ENCODE data around the gene SP4.

Gene SP4

DNA sequence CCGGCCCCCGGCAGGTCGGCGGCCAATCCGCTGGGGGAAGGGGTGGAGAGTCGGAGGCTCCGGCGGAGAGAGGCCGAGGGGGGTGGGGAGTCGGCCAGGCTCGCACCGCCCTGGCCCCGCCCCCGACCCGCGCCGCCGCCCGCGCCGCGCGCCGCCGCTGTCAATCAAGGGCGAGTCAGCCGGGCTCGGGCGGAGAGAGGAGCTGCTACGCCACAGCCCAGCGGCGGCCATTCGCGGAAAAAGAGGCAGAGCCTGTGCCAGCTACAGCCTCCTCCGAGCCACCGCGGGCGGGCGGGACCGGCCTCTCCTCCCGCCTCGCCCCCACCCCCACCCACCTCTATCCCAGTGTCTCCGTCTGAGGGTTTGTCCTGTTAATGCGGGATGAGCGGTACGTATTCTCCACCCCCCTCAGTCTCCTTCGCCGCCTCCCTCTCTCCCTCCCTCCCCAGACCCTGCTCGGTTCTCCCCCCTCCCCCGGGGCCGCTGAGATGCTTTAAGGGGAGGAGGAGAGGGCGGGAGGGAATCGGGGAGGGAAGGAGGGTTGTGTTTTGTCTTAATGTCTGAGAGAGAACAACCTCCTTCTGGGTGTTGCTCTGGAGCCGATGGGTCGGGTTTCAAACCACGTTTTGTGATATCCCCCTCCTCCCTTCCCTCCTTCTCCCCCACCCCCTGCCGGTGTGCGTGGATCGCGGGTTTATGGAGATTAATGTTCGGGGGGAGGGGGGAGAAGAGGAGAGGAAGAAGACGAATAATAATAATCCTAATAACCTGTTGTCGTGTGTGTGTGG, at the start of gene SP4:
Gene SP4 (plus strand): TSS at position 213 of the 788 bp plus-strand sequence. CDS start 169 bp downstream, at position 382.
- no peaks in the 10 kb centered on the region for H3K27me3 ChIP-seq (ENCODE audit: insufficient read depth, low read length)
- H3K4me1 ChIP-seq (ENCODE audit: insufficient read depth, low read length) = peaks cover 43% of the 10 kb centered on the region
- peak within 1 kb of the TSS; percentile 95 for H2AFZ ChIP-seq (ENCODE audit: low read depth, low read length)
- peak within 1 kb of the TSS; percentile 82 for H3K4me3 ChIP-seq (ENCODE audit: low read length)
- no peaks in the 10 kb centered on the region for H3K9me3 ChIP-seq (ENCODE audit: low read length)
- H3K36me3 ChIP-seq (ENCODE audit: insufficient read depth, low read length) = peaks cover 9% of the 10 kb centered on the region

DNA sequence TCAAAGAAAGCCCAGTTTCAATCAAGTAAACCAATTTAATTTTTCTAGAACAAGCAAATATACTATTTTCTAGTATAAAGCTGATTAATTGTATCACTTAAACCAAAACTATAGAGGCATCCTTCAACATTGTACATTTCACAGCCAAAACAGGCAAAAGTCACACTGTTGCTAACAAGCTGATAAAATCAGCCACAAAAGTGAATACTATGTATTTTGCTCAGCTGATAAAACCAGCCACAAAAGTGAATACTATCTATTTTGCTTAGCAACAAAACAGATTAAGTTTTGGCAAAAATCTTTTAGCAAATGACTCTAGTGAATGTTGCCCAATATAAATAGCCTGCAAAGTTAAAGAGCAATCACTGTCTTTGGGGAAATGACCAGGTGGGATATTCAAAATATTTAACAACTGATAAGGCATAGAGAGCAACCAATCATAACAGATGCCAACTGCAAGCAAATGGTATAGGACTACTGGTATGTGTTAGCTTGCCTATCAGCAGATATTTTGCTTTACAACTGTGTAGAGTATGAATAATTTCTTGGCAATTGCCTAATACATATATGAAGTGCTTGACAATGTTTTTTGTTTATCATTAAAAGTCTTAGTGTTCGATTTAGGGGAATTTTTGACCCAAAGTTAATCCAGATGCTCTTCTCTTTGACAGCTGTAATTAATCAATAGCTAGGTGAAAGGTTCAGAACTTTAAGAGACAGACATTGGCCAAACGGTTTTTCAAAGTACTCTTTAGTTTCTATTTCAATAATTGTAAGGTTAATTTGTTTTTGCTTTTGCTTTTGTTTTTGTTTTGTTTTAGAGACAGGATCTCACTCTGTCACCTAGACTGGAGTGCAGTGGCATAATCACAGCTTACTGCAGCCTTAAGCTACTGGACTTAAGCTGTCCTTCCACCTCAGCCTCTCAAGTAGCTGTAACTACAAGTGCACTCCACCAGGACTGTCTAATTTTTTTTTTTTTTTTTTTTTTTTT, 44.4 kb upstream of the SP4 start:
- H3K9me3 ChIP-seq (ENCODE audit: low read length) = no peaks in the 10 kb centered on the region
- no peak overlapping the region for H3K4me3 ChIP-seq (ENCODE audit: low read length)
- no peaks in the 10 kb centered on the region for H3K36me3 ChIP-seq (ENCODE audit: insufficient read depth, low read length)
- H2AFZ ChIP-seq (ENCODE audit: low read depth, low read length) = no peak overlapping the region
- no peaks in the 10 kb centered on the region for H3K4me1 ChIP-seq (ENCODE audit: insufficient read depth, low read length)
- no peaks in the 10 kb centered on the region for H3K27me3 ChIP-seq (ENCODE audit: insufficient read depth, low read length)

DNA sequence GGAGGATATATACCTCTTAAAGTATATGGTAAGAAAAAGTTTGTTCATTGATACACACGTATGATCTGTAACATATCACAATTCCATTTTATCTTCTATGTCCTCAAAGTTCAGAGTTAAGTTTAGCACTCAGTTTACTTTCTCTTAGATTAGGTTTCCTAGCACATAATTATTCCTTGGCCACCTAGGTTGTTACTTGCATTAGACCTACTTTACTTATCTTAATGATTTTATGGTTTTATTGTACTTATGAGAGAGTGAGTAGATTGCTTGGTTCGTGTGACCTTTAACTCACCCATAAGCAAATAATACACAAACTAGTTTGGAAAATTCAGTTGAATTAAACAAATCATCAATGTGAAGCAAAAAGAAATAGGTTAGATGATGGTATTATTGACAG, 33.9 kb upstream of the SP4 start:
- Histone ChIP-seq H3K27me3 (ENCODE audit: insufficient read depth, low read length) (no peaks in the 10 kb centered on the region), H3K9me3 (ENCODE audit: low read length) (no peaks in the 10 kb centered on the region), H2AFZ (ENCODE audit: low read depth, low read length) (no peak overlapping the region), H3K36me3 (ENCODE audit: insufficient read depth, low read length) (no peaks in the 10 kb centered on the region), H3K4me1 (ENCODE audit: insufficient read depth, low read length) (no peaks in the 10 kb centered on the region), H3K4me3 (ENCODE audit: low read length) (no peak overlapping the region)

DNA sequence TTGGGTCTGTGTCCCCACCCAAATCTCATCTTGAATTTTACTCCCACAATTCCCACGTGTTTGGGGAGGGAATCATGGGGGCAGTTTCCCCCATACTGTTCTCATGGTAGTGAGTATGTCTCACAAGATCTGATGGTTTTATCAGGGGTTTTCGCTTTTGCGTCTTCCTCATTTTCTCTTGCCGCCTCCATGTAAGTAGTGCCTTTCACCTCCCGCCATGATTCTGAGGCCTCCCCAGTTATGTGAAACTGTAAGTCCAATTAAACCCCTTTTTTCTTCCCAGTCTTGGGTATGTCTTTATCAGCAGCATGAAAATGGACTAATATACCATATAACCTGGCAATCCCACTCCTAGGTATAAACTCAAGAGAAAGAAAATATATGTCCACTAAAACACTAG, 25.9 kb upstream of the SP4 start:
- Histone ChIP-seq H3K4me3 (ENCODE audit: low read length) (no peak overlapping the region), H3K36me3 (ENCODE audit: insufficient read depth, low read length) (no peaks in the 10 kb centered on the region), H2AFZ (ENCODE audit: low read depth, low read length) (no peak overlapping the region), H3K4me1 (ENCODE audit: insufficient read depth, low read length) (no peaks in the 10 kb centered on the region), H3K27me3 (ENCODE audit: insufficient read depth, low read length) (no peaks in the 10 kb centered on the region), H3K9me3 (ENCODE audit: low read length) (no peaks in the 10 kb centered on the region)

DNA sequence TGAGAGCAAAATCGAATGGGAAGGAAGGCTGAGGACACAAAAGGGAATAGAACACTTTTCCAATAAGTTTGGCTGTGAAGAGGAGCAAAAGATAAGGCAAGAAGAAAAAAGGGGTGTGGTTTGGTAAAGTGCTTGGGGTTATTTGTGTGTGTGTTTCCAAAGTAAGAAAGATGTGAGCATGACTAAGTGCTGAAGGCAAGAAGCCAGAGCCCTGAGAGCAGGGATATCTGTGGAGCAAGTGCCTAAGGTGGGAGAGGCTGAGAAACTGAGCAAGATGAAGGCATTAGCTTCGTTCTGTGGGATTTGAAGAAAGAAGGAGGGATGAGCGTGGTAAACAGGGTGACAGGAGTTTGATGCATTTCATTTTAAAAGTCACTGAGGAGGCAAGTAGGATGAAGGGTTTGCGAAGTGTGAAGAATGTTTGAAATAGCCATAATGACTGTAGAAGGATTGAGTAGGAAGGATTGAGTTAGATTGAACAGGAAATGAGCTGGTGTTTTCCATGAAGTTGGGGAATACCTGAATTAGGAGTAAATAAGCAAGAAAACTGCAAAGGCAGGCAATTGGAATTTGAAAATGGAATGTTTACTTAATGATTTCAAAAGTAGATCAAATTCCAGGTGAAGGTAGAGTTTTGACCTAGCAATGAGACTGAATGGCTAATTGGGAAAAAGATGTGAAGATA, 19.9 kb upstream of the SP4 start:
- H3K9me3 ChIP-seq (ENCODE audit: low read length) = no peaks in the 10 kb centered on the region
- H3K27me3 ChIP-seq (ENCODE audit: insufficient read depth, low read length) = peaks cover 9% of the 10 kb centered on the region
- no peaks in the 10 kb centered on the region for H3K36me3 ChIP-seq (ENCODE audit: insufficient read depth, low read length)
- H3K4me1 ChIP-seq (ENCODE audit: insufficient read depth, low read length) = no peaks in the 10 kb centered on the region
- H3K4me3 ChIP-seq (ENCODE audit: low read length) = no peak overlapping the region
- no peak overlapping the region for H2AFZ ChIP-seq (ENCODE audit: low read depth, low read length)

DNA sequence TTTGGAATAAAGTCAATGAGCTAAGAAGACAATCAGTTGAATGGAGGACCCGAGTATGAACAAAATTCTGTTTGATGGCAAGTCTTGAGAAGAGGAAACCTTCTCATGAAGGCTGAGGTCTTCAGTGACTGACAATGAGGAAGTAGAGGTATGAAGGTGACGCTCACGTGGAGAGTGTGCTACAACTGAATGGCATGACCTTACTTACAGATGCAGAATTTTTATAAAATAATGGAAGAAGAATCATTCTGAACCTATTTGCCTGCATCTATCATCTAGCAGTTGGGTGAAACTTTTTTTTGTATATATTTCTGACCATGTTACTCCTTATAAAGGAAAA, 19.4 kb upstream of the SP4 start:
- Histone ChIP-seq H3K4me3 (ENCODE audit: low read length) (no peak overlapping the region), H3K36me3 (ENCODE audit: insufficient read depth, low read length) (no peaks in the 10 kb centered on the region), H2AFZ (ENCODE audit: low read depth, low read length) (no peak overlapping the region), H3K9me3 (ENCODE audit: low read length) (no peaks in the 10 kb centered on the region), H3K4me1 (ENCODE audit: insufficient read depth, low read length) (no peaks in the 10 kb centered on the region), H3K27me3 (ENCODE audit: insufficient read depth, low read length) (peaks cover 9% of the 10 kb centered on the region)

DNA sequence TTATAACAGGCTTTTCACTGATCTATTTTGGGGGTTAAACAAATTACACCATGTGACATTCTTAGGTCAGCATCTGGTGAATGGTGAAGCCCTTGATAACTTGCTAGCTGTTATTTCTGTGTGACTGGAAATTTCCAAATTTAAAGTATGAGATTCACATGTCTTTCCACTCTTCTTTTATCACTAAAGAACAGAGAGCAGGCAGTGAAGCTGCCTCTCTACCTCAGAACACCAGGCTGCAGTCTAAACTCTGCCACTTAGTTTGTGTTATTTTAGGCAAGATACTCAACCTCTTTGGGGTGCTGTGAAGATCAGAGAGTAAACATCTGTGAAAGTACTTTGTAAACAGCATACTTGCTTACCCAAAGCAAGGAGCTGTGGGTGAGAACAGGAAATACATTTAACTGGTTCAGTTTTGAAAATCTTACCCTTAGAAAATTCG, 15.5 kb upstream of the SP4 start:
- no peaks in the 10 kb centered on the region for H3K4me1 ChIP-seq (ENCODE audit: insufficient read depth, low read length)
- H3K4me3 ChIP-seq (ENCODE audit: low read length) = no peak overlapping the region
- no peaks in the 10 kb centered on the region for H3K36me3 ChIP-seq (ENCODE audit: insufficient read depth, low read length)
- H2AFZ ChIP-seq (ENCODE audit: low read depth, low read length) = no peak overlapping the region
- no peaks in the 10 kb centered on the region for H3K9me3 ChIP-seq (ENCODE audit: low read length)
- H3K27me3 ChIP-seq (ENCODE audit: insufficient read depth, low read length) = peaks cover 9% of the 10 kb centered on the region

DNA sequence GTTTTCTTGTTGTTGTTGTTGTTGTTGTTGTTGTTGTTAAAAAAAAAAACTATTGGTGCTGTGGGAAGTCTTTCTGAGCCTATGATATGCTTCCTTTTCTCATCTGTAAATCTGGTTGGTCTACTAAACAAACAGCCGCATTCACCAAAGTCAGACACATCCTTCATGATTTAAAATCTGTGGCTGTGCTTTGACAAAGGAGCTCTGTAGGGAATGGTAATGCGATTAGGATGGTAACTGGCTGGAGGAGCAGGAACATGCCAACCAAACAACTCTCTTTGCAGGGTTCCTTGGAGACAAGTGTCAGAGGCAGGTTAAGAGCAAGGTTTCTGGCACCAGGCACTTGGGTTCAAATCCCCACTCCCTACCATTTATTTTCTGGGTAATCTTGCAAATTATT, 14.9 kb upstream of the SP4 start:
- H3K27me3 ChIP-seq (ENCODE audit: insufficient read depth, low read length) = peaks cover 7% of the 10 kb centered on the region
- no peaks in the 10 kb centered on the region for H3K4me1 ChIP-seq (ENCODE audit: insufficient read depth, low read length)
- no peaks in the 10 kb centered on the region for H3K9me3 ChIP-seq (ENCODE audit: low read length)
- H3K4me3 ChIP-seq (ENCODE audit: low read length) = no peak overlapping the region
- no peaks in the 10 kb centered on the region for H3K36me3 ChIP-seq (ENCODE audit: insufficient read depth, low read length)
- H2AFZ ChIP-seq (ENCODE audit: low read depth, low read length) = no peak overlapping the region

DNA sequence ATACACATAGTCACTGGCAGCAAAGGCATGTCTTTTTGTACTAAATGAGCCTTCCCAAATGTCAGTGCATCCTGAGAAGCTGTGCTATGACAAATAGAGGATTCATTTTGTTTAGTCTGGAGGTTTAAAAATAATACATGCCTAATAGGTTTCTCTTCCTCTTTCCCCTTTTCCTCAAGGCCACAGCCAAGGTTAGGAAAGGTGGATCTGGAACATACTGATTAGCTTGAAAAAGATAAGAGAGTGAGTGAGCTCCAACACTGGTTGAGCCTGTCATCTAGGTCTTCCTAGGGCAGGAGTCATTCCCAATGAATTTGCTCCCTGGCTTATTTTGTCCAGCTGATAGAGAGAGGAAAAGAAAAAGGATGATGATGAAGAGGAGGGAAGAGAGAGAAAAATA, 14.4 kb upstream of the SP4 start:
- peaks cover 6% of the 10 kb centered on the region for H3K27me3 ChIP-seq (ENCODE audit: insufficient read depth, low read length)
- H2AFZ ChIP-seq (ENCODE audit: low read depth, low read length) = no peak overlapping the region
- no peaks in the 10 kb centered on the region for H3K4me1 ChIP-seq (ENCODE audit: insufficient read depth, low read length)
- no peaks in the 10 kb centered on the region for H3K36me3 ChIP-seq (ENCODE audit: insufficient read depth, low read length)
- no peaks in the 10 kb centered on the region for H3K9me3 ChIP-seq (ENCODE audit: low read length)
- no peak overlapping the region for H3K4me3 ChIP-seq (ENCODE audit: low read length)

DNA sequence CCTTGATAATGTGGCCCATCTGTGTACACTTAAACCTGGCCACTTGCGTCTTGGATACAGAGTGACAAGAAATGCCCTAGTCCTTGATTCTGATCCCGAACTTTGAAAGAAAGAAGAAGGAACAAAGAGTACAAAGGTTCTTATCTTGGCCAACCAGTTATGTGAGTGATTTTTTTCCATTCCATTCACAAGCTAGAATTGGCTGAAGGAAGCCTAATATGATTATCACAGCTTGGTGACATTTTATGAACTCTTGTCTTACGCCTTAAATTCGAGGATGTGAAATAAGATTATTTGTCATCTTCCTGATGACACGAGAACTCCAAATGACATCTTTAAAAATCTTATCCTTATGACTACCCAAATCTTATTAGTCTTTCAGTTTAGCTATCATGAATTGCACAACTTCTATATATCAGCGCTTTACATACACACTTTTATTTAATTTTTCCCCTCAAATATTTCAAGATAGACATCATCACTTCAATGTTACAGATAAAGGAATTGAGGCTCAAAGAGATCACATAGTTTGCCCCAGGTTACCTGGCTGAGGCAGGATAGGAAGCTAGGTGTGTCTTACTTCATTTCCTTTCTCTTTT, 13.0 kb upstream of the SP4 start:
- Histone ChIP-seq H2AFZ (ENCODE audit: low read depth, low read length) (no peak overlapping the region), H3K36me3 (ENCODE audit: insufficient read depth, low read length) (no peaks in the 10 kb centered on the region), H3K27me3 (ENCODE audit: insufficient read depth, low read length) (peaks cover 3% of the 10 kb centered on the region), H3K4me1 (ENCODE audit: insufficient read depth, low read length) (no peaks in the 10 kb centered on the region), H3K9me3 (ENCODE audit: low read length) (no peaks in the 10 kb centered on the region), H3K4me3 (ENCODE audit: low read length) (no peak overlapping the region)

DNA sequence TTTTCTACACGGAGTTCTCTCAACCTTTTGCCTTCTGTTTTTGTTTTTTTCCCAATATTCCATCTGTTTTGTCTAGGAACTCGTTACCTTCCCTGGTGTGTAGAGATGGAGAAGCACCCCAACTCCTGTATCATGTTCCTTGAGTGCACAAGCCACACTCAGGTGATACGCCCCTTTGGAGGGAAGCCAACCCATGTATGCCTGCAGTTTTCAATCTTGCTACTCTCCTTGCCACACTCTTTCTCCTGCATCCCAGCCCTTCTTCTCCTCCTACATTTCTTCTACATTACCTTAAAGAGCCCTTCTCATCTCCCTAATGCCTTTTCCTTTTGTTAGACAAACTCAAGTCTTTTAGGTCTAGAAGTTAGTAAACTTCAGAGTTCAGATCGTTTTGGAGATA, 10.2 kb upstream of the SP4 start:
- Histone ChIP-seq H3K27me3 (ENCODE audit: insufficient read depth, low read length) (peaks cover 1% of the 10 kb centered on the region), H3K4me1 (ENCODE audit: insufficient read depth, low read length) (no peaks in the 10 kb centered on the region), H3K36me3 (ENCODE audit: insufficient read depth, low read length) (no peaks in the 10 kb centered on the region), H3K9me3 (ENCODE audit: low read length) (no peaks in the 10 kb centered on the region), H3K4me3 (ENCODE audit: low read length) (no peak overlapping the region), H2AFZ (ENCODE audit: low read depth, low read length) (no peak overlapping the region)

DNA sequence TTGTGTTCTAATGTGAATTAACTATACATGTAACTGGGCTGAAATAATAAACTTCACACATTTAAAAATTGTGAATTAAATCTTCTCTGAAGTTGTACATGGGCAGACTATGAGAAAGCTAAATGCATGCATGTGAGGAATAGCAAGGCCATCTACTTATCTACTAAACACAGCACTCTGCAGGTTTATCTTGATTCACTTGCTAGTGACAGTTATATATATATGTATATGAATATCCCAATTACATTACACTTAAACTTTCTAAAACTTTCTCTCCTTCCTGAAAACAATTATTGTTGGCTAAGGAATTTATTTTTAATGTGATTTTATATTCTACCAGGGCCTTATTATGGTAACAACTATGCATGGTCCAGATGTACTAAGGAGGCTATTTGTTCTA, 5.1 kb upstream of the SP4 start:
- Histone ChIP-seq H3K4me1 (ENCODE audit: insufficient read depth, low read length) (peaks cover 8% of the 10 kb centered on the region), H3K27me3 (ENCODE audit: insufficient read depth, low read length) (no peaks in the 10 kb centered on the region), H3K36me3 (ENCODE audit: insufficient read depth, low read length) (no peaks in the 10 kb centered on the region), H2AFZ (ENCODE audit: low read depth, low read length) (no peak overlapping the region), H3K9me3 (ENCODE audit: low read length) (no peaks in the 10 kb centered on the region), H3K4me3 (ENCODE audit: low read length) (no peak overlapping the region)
